Amygdala (tissue), 56 donors: ENCODE measurements around the gene SYNGR1.
A peak's percentile ranks its signal among the peaks of the same experiment; 100 is the strongest.

Experiments used
- DNase-seq, 56 donors: peaks; one replicate each; lab custom pipeline; 2025; lab: John Stamatoyannopoulos, UW

SYNGR1 gene

DNA sequence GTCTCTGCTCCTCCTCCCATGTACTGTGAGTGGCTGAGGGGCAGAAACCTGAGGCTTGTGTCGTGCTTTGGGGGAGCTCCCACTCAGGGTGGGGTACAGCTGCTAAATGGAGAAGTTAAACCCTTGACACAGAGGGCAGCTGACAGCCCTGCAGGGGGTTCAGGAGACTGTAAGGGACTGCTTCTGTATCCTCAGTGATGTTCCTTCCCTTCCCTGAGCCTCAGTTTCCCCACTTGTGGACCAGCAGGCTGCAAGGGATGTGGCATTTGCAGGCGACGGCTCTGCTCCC, 15.6 kb downstream of the SYNGR1 start:
- DNase-seq: no peak

DNA sequence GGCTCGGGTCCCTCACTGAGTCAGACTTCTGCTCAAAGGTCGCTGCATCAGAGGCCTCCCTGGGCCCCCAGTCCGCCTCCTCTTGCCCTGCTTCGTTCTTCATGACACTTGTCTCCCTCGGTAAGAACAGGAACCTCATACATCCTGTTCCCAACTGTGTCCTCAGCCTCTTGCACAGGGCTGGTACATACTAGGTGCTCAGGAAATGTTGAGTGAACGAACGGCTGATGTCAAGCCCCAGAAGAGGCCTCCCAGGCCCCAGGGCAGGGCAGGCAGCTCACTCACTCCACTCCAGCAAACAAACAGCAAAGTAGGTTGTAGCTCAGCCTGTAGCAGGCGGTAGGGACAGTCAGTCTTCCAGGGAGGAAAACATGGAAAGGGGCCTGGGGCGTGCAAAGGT, 17.2 kb downstream of the SYNGR1 start:
- DNase-seq: no peak

DNA sequence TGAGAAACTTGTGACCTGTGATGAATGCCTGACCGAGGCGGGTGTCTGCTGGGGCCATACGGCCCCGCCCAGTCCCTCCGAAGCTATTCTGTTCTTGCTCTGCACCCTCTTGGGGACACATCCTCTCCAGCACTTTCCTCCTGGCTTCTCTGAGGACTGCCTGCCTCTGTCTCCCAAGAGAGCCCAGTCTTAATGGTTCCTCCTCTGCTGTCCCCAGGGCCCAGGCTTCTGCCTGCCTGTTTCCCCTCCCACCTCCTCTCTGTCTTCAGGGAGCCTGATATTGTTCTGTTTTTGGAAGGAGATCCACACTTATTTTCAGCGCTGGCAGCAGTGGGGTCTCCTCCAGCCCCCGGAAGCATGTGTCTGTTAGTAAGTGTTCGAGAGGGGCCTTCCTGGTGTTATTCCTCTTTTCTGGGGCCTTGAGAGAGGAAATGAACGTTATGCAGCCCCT, 18.7 kb downstream of the SYNGR1 start:
- DNase-seq: peak in 1 of 56 donors; percentile 36

DNA sequence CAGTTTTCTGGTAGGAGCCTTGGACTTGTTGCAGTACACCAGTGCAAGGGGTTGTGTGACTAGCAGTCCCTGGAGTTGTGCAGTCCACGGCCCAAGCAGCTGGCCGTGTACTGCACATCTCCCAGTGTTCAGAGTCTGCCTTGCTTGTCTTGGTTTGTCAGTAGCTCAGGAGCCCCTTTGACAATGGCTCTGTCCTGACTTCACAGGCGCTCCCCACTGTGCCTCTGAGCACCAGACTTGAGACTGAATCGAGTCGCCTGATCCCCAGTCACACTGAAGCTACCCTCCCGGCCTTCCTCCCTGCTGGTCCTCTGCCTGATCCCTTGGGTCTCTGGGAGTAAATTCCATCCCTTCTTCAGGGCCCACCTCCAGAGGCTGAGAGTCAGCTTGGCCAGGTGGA, 19.4 kb downstream of the SYNGR1 start:
- DNase-seq: no peak

DNA sequence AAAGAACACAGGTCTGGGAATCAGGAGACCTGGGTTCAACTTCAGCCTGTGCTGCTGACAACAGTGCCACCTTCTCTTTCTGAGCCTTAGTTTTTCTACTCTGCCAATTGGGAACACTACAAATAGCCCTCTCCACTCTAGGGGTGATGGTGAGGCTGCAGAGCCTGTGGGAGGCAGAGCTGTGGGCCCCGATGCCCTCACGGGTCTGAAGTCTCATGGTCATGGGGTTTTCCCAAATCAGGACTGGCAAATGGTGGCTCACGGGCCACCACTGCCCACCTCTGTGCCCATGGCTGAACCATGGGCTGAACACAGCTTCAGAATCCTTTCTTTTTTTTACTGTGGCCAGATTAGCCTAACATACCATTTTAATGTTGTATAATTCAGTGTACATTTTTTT, 19.8 kb downstream of the SYNGR1 start:
- DNase-seq: no peak

DNA sequence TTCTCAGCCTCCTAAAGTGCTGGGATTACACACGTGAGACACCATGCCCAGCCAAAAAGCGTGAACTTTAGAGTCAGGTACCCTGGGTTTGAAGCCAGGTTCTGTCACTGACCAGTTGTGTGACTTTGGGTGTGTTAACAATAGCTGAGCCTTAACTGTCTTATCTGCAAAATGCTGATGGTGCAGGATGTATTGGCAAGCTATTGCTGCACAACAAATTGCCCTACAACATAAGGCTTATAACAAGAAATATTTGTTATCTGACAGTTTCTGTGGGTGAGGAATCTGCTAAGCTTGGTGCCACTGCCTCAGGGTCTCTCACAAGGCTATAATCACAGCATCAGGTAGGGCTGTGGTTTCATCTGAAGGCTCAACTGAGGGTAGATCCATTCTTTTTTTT, 21.9 kb downstream of the SYNGR1 start:
- DNase-seq: no peak

DNA sequence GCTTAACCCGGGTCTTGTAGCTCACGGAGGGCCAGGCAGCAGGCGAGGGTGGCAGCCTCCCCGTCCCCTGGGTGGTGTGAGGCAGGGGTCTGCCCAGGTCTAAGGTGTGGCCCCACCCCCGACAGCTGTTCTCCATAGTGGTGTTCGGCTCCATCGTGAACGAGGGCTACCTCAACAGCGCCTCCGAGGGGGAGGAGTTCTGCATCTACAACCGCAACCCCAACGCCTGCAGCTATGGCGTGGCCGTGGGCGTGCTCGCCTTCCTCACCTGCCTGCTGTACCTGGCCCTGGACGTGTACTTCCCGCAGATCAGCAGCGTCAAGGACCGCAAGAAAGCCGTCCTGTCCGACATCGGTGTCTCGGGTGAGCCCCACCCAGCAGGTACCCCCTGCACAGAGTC, 24.4 kb downstream of the SYNGR1 start:
- DNase-seq: no peak

DNA sequence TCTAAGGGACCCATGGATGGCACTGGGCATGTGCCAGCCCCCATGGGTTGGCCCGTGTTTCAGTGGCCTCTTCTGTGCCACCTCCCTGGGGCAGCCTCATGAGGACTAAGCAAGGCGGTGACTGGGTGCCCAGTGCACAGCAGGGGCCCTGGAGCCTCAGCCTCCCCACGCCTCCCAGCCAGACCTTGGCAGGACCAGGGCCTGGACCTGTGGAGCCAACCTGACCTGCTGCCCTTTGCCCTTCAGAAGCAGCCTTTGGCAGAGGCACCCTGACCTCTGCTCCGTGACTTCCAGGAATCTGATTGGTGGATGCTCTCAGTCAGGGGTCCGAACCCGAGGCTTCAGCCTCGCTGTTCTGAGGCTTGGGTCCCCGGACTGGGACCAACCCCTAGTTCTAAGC, 25.0 kb downstream of the SYNGR1 start:
- no peak for DNase-seq

DNA sequence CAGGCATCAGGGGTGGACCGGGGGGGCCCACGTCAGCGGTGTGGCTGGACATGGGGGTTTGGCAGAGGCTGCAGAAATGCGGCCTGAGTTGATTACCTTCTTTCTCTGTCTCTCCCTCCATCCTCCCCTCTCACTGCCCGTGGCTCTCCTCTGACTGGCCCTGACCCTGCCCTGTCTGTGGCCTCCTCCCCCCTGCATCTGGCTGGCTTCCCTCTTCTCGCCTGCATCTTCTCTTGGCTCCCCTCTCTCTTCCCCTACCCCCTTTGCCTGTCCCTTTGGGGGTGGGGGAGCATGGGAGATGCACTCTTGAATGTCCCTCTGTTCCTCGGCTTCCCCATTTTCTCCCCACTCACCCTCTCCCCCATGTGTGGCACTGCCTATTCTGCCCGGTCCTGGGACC, 25.9 kb downstream of the SYNGR1 start:
- DNase-seq: no peak

DNA sequence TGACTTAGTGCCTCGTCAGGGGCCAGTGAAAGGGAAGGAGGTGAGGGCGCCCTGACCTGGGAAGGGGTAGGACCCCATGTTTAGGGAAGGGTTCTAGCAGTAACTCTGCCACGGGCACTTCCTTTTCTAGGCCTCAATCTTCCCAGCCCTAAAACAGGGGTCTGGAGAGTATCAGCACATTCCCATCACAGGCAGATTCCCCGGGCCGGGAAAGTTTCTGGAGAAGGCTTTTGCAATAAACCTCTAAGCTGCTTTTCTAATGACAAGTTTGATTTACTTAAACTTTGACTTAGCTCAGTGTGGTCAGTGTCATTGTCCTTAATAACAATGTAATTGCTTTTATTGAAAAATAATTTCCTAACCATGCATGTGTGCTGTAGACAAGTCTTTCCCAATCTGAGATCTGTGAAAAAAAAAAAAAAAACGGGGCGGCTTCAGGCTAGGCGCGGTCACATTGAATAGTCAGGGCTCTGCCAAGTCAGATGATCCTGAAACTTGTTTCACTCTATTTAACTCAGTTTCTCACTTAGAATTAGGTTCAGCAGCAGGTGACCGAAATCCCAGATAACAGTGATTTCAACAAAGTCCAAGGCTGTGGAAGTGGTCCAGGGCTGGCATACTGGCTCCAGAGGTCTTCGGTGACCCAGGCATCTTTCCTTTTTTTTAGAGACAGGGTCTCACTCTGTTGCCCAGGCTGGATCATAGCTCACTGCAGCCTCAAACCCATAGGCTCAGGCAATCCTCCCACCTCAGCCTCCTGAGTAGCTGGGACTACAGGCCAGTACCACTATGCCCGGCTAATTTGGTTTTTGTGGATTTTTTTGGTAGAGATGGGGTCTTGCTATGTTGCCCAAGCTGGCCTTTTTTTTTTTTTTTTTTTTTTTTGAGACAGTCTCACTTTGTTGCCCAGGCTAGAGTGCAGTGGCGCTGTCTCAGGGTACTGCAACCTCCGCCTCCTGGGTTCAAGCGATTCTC, 30.3 kb downstream of the SYNGR1 start:
- DNase-seq: no peak

DNA sequence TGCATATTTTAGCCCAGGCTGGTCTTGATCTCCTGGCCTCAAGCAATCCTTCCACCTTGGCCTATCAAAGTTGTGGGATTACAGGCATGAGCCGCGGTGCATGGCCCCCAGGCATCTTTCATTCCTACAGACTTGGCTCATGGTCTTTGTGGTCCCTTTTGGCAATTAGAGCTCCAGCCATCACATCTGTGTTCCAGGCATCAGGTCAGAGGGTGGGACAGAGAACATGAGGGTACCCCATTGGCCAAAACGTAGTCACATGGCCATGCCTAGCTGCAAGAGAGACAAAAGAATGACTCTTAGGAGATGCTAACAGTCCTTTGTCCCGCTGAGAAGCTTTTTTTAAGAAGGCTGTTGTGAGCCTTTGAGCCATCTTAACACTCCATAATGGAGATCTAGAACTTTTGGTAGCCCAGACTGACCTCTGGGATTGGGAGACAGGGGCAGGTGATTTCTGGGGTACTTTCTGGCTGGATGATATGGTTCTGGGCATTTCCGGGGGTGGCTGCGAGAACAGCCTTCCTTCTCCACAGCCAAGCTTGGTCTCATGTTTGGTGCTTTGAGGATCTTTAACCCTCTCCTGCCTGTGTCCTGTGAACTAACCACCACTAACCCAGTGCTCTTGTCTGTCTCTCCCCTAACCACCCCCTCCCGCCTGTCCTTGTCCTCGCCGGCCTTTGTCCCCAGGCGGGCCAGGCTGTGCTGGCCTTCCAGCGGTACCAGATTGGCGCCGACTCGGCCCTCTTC, 31.4 kb downstream of the SYNGR1 start:
- DNase-seq: no peak

DNA sequence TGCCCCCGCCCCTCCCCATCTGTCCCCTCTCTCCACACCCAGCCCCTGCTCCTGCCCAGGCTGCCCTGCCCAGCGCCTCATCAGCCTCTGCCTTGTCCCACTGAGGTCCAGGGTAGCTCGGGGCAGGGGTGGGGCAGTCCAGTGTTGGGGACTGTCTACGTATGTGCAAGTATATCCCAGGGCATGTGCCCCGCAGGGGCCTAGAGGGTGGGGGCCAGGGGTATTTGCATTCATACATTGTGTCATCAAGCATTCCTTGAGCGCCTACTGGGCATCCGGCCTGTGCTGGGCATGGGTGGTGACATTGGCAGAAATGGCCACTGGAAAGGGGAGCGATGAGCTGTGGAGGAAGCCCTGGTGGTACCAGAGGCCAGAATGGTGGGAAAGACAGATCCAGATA, 32.1 kb downstream of the SYNGR1 start:
- no peak for DNase-seq

DNA sequence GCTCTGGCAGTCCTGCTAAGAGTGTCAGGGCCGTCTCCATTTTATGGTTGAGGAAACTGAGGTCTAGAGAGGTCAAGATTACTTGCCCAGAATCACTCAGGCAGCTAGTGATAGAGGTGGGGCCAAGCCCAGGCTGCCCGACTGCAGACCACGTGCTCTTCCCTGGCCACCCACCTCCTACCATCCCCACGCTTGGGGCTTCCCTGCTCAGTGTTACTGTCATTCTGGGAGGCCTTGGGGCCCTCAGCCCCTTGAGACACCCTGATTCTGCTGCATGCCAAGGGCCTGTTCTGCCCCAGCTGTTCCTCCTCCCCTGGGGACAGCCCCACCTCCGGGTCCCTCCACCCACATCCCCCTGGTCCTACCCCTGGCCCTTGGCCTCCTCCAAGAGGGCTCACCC, 32.6 kb downstream of the SYNGR1 start:
- DNase-seq: no peak

DNA sequence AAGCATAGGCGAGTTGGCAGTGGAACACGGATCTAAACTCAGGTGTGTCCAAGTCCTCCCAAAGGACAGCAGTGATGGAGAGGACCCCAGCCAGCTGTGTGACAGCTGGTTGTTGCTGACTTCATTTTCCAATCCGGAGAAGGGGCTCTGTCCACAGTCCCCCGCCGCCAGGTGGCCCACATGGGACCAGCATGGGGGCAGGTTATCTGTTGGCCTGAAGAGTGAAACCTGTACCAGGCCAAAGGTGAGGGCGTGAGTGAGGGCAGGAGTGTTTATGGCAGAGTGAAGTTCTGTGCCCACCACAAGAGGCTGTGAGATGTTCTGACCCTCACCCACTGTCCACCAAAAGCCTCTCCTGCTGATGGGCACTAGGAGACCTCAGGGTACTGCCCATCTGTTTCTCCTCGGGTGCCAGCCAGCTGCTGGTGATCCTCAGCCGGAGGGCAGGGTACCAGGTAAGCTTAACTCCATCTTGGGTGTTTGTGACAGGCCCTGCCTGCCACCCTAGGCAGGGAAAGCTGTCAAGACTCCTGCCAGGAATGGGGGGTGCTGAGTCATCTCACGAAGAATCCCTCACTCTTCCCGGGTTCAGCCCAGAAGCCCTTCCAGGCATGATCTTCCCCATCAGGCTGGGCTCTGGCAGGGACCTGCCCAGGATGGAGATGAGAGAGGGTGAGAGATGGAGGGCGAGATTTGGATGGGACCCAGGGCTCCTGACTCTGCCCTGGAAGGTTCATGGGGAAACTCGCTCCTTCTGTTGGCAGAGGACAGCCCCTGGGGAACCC, 34.2 kb downstream of the SYNGR1 start:
- DNase-seq: peak in 1 of 56 donors; percentile 15

DNA sequence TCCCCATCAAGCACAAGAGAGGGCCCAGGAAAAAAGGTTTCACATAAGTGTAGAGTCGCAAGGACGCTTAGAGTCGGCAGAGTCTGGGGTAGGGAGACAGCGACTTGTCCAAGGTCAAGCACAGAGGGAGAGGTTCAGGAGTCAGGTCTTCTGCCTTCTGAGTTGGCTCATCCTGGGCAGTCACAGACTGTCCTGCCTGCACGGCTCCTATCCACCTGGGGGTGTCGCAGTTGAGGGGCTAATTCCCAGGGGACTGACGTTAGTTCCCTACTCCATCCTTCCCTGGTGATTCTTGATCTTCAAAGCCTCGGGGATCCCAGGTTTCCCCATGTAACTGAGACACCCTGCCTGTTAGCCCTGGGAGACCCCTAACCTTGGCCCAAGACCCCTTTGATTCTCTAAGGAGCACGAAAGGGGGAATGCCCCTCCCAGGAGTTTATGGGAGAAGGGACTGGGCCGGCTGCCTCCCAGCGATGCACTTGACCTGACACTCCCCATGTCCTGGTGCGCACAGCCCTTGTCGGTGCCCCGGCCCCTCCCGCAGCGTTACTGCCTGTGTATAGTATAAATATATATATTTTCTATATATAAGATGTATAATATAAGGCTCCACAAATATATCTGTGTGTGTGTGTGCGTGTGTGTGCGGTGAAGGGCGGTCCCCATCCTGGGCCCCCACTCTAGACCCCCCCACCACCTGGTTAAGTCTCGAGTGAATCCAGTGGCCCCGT, 35.1 kb downstream of the SYNGR1 start:
- DNase-seq: peak in 6 of 56 donors; percentile 4 to 21 (median 14)

DNA sequence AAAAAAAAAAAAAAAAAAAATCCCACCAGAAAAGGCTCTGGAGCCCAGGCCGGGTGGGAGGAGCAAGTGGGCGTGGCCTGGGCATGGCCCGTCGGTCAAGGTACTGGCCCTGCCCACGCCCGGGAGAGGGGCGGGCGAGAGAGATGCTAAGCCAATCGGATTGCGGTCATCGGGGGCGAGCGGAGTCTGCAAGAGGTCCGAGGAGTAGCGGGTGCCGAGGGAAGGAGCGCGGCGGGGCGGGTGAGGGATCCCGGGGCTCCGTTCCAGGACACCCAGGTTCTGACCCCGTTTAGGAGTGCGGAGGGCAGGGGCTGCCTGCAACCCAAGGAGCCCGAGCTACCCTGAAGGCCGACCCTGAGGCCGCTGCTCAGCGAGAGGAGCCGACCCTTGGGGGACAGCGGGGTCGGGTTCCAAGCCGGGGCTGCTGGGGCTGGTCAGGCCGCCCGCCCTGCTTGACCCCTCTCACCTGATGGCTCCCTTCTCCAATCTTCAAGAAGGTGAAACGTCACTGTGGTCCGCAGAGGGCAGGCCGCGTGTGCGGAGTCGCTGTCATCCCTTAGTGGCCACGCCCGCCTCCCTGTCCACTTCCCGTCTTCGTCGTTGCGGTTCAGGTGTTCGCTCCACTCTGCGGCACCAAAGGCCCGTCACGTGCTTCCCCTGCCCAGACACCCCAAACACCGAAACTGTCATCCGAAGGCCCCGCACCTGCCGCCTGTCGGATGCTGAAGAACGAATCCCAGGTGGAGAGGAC, 38.6 kb downstream of the SYNGR1 start:
- peak in 44 of 56 donors; percentile 18 to 84 (median 47) for DNase-seq

DNA sequence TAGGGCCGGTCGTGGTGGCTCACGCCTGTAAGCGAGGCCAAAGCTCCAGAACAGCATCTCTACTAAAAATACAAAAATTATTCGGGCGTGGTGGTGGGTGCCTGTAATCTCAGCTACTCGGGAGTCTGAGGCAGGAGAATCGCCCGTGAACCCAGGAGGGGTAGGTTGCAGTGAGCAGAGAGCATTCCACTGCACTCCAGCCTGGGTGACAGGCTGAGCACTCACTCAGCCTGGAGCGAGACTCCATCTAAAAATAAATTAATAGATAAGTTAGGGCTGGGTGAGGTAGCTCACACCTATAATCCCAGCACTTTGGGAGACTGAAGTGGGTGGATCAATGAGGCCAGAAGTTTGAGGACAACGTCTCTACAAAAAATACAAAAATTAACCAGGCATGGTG, 39.6 kb downstream of the SYNGR1 start:
- no peak for DNase-seq

DNA sequence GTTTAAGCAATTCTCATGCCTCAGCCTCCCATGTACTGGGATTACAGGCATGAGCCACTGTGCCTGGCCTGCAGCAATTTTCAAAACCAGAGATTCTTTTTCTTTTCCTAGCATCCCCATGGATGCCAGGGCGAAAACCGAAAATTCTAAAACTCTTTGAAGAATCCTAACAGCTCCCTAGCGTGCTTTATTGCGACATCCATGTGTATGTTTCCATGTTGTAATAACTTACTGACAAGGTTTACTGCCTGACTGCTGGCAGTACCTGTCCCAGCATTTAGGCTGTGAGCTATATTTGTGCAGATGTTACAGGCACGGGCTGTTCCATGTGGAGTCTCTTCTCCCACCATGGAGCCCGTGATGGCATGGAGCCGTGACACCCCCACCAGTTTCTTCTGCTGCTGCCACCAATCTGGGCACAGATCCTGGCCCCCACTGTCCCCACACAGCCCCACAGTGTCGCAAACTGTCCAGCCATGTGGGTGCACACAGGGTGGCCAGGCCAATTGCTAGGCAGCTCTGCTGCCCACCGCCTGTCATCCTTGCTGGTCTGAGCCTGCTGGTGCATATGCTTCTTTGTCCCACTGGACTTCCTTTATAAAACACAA, 42.7 kb downstream of the SYNGR1 start:
- DNase-seq: no peak
